Measurements from ENCODE around the gene ACCS.

DNA sequence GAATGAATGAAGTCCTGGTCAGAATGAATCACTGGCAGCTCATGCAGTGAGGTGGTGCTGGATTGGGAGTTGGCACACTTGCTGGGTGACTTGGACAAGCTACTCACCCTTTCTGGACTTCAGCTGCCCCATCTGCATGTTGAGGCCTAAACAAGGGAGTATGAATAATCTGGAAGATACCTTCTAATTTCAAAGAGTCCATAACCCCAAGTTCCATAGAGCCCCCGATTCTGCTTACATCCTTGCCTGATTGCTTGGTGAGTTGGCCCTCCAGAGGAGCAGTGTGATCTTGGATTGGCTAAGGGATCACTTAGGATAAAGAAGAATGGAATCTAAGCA lies 36.6 kb upstream of the ACCS start:
- TF ChIP-seq GTF2A2 (tag; IDR thresholded peaks at IDR 0.05) (no peak), KDM1A (IDR thresholded peaks at IDR 0.05) (no peak), GABPA (tag; conservative IDR thresholded peaks at IDR 0.05; ENCODE audit: low read depth) (no peak), POLR2AphosphoS5 (IDR thresholded peaks at IDR 0.05; ENCODE audit: control insufficient read depth, insufficient read depth, low read depth, low read length) (no peak), SOX6 (IDR thresholded peaks at IDR 0.05) (no peak)
